ENCODE measurements around the gene AKAP10. TPM values are rescaled to one million over a fixed set of nuclear protein-coding genes. Genes with fewer than 3 reads are reported as not detected.

AKAP10 gene
- total and polyA plus RNA-seq, 2 donors (not counting 1 experiment from before 2014, with no cell fraction given), result 20.6 to 71.2 TPM

DNA sequence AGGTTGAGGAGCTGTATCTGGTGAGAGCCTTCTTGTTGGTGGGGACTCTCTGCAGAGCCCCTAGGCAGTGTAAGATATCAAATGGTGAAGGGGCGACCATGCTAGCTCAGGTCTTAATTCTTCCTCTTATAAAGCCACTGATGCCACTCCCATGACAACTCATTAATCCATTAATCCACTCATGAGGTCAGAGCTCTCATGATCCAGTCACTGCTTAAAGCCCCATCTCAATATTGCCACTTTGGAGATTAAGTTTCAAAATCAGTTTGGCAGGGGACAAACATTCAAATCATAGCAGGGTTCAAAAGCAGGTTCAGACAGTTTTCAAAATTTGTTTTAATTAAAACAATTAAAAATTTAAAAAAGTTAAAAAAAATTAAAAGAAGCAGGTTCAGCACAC, 18.5 kb upstream of the AKAP10 start:
- no peaks in the 10 kb centered on the region for H3K36me3 ChIP-seq (replicated peaks in 1 of 2; ENCODE audit: control extremely low read depth in 1 of 2, control insufficient read depth in 1 of 2, extremely low read depth in 1 of 2, insufficient read depth in 2 of 2, low read length in 1 of 2)
- Mint-ChIP-seq H3K9me3 (ENCODE audit: insufficient read depth) (no peaks in the 10 kb centered on the region), H3K4me3 (no peak overlapping the region), H3K27me3 (peaks cover 35% of the 10 kb centered on the region), H3K4me1 (peaks cover 6% of the 10 kb centered on the region), H3K27ac (no peak overlapping the region)
- no CpG with 5 or more reads among the region's 1 CpG for WGBS (ENCODE audit: insufficient coverage)
- no peaks in the 10 kb centered on the region for H3K9me3 ChIP-seq (ENCODE audit: control extremely low read depth in 1 of 3, control insufficient read depth in 2 of 3, insufficient read depth in 1 of 3, low read length in 2 of 3)
- TF ChIP-seq, protein P1, sequence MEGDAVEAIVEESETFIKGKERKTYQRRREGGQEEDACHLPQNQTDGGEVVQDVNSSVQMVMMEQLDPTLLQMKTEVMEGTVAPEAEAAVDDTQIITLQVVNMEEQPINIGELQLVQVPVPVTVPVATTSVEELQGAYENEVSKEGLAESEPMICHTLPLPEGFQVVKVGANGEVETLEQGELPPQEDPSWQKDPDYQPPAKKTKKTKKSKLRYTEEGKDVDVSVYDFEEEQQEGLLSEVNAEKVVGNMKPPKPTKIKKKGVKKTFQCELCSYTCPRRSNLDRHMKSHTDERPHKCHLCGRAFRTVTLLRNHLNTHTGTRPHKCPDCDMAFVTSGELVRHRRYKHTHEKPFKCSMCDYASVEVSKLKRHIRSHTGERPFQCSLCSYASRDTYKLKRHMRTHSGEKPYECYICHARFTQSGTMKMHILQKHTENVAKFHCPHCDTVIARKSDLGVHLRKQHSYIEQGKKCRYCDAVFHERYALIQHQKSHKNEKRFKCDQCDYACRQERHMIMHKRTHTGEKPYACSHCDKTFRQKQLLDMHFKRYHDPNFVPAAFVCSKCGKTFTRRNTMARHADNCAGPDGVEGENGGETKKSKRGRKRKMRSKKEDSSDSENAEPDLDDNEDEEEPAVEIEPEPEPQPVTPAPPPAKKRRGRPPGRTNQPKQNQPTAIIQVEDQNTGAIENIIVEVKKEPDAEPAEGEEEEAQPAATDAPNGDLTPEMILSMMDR (IDR thresholded peaks at IDR 0.05), result no peak
- no peak for TF ChIP-seq EZH2 (IDR thresholded peaks at IDR 0.05; ENCODE audit: borderline replicate concordance, insufficient read depth, low read depth, low read length, poor library complexity, severe bottlenecking)
- no peaks in the 10 kb centered on the region for H4K20me1 ChIP-seq (ENCODE audit: control insufficient read depth, insufficient read depth, low read length, poor library complexity, severe bottlenecking)
- H3K4me2 ChIP-seq (replicated peaks; ENCODE audit: low read depth, low read length, poor library complexity, severe bottlenecking), result no peak overlapping the region
- H3K4me3 ChIP-seq (ENCODE audit: control extremely low read depth in 1 of 5, extremely low read depth in 1 of 5, insufficient read depth in 1 of 5, low read depth in 2 of 5, low read length in 4 of 5), result no peak overlapping the region
- CTCF ChIA-PET, result interaction anchor here (1.0 to 1.8 kb wide), 3 partner anchors 12 to 123 kb away, joined by 3 to 5 read pairs (median 5); no protein-coding TSS in a partner anchor
- H3K4me1 ChIP-seq (ENCODE audit: control insufficient read depth in 2 of 2, insufficient read depth in 2 of 2, low read length in 2 of 2), result peaks cover 3% of the 10 kb centered on the region in 2 donors
- ATAC-seq (ENCODE audit: low read depth) (no peak), DNase-seq (no peak)
- no peak overlapping the region for H3K9ac ChIP-seq (ENCODE audit: low read length)
- H2AFZ ChIP-seq (ENCODE audit: insufficient read depth, low read depth, low read length, poor library complexity, severe bottlenecking), result no peak overlapping the region
- no peak overlapping the region for H3K27ac ChIP-seq (ENCODE audit: low read length in 2 of 2)
- POLR2A ChIA-PET, result no interaction called here
- H3K79me2 ChIP-seq (ENCODE audit: control insufficient read depth, insufficient read depth, low read length), result no peaks in the 10 kb centered on the region
- H3K27me3 ChIP-seq (replicated peaks in 1 of 4; ENCODE audit: control extremely low read depth in 1 of 4, control insufficient read depth in 3 of 4, insufficient read depth in 4 of 4, low read length in 3 of 4), result peaks cover 0 to 6% (median 0%) of the 10 kb centered on the region in 4 experiments
- intact Hi-C loops (cut with micrococcal nuclease), result loop anchor here (10.0 kb wide), 1 partner anchor 849 kb away; no protein-coding TSS in a partner anchor

DNA sequence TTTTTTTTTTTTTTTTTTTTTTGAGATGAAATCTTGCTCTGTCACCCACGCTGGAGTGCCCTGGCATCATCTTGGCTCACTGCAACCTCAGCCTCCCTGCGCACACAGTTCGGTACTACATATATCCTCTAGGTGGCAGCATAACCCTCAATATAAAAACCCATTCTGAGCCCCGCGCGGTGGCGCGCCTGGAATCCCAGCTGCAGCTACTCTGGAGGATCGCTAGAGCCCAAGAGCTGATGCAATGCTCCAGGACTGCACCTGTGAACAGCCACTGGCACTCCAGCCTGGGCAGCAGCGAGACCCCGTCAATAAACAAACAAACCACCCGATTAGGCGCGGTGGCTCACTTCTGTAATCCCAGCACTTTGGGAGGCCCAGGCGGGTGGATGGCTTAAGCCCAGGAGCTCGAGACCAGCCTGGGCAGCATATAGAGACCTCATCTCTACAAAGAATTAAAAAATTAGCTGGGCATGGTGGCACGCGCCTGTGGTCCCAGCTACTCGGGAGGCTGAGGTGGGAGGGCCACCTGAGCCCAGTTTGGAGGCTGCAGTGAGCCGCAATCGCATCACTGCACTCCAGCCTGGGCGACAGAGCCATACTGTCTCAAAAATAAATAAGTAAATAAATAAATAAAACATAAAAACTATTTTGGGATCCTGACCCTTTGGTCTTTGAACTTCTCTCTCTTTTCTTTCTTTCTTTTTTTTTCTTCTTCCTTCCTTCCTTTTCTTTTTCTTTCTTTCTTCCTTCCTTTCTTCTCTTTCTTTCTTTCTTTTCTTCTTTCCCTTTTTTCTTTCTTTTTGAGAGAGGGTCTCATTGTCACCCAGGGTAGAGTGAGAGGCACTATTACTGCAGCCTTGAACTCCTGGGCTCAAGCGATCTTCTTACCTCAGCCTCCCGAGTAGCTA, 15.4 kb upstream of the AKAP10 start:
- DNase-seq (peak; percentile 86), ATAC-seq (ENCODE audit: low read depth) (peak; percentile 99)
- peaks cover 3% of the 10 kb centered on the region in 2 donors for H3K4me1 ChIP-seq (ENCODE audit: control insufficient read depth in 2 of 2, insufficient read depth in 2 of 2, low read length in 2 of 2)
- Mint-ChIP-seq H3K27me3 (peaks cover 28% of the 10 kb centered on the region), H3K4me3 (no peak overlapping the region), H3K27ac (no peak overlapping the region), H3K4me1 (peaks cover 6% of the 10 kb centered on the region), H3K9me3 (ENCODE audit: insufficient read depth) (no peaks in the 10 kb centered on the region)
- ChIA-PET CTCF (interaction anchor here (0.5 to 3.8 kb wide), 30 partner anchors 8 to 979 kb away, joined by 3 to 39 read pairs (median 4); partner anchors contain the start of genes AKAP10 and SPECC1), POLR2A (no interaction called here)
- H3K27me3 ChIP-seq (replicated peaks in 1 of 4; ENCODE audit: control extremely low read depth in 1 of 4, control insufficient read depth in 3 of 4, insufficient read depth in 4 of 4, low read length in 3 of 4), result peaks cover 0 to 6% (median 0%) of the 10 kb centered on the region in 4 experiments
- intact Hi-C loops (cut with micrococcal nuclease), result loop anchor here (1.0 to 10.0 kb wide), 2 partner anchors 16 to 852 kb away; partner anchors contain the start of gene SPECC1
- no peak overlapping the region for H3K9ac ChIP-seq (ENCODE audit: low read length)
- H4K20me1 ChIP-seq (ENCODE audit: control insufficient read depth, insufficient read depth, low read length, poor library complexity, severe bottlenecking), result no peaks in the 10 kb centered on the region
- H3K4me2 ChIP-seq (replicated peaks; ENCODE audit: low read depth, low read length, poor library complexity, severe bottlenecking), result peak overlapping the region; percentile 61
- WGBS (ENCODE audit: insufficient coverage), result 14% methylated on average over 18 of the region's 24 CpGs
- no peak overlapping the region for H3K27ac ChIP-seq (ENCODE audit: low read length in 2 of 2)
- peak overlapping the region; percentile 72 for H2AFZ ChIP-seq (ENCODE audit: insufficient read depth, low read depth, low read length, poor library complexity, severe bottlenecking)
- H3K36me3 ChIP-seq (replicated peaks in 1 of 2; ENCODE audit: control extremely low read depth in 1 of 2, control insufficient read depth in 1 of 2, extremely low read depth in 1 of 2, insufficient read depth in 2 of 2, low read length in 1 of 2), result no peaks in the 10 kb centered on the region
- no peak overlapping the region for H3K4me3 ChIP-seq (ENCODE audit: control extremely low read depth in 1 of 5, extremely low read depth in 1 of 5, insufficient read depth in 1 of 5, low read depth in 2 of 5, low read length in 4 of 5)
- no peak for TF ChIP-seq EZH2 (IDR thresholded peaks at IDR 0.05; ENCODE audit: borderline replicate concordance, insufficient read depth, low read depth, low read length, poor library complexity, severe bottlenecking)
- TF ChIP-seq, protein P1 (IDR thresholded peaks at IDR 0.05), result peak; percentile 80
- H3K9me3 ChIP-seq (ENCODE audit: control extremely low read depth in 1 of 3, control insufficient read depth in 2 of 3, insufficient read depth in 1 of 3, low read length in 2 of 3), result no peaks in the 10 kb centered on the region
- no peaks in the 10 kb centered on the region for H3K79me2 ChIP-seq (ENCODE audit: control insufficient read depth, insufficient read depth, low read length)

All from B cell (primary cell).